Measurements from ENCODE around the gene COPB1. TPM values are rescaled to one million over a fixed set of nuclear protein-coding genes. Genes with fewer than 3 reads are reported as not detected.

The COPB1 gene
- polyA plus RNA-seq, 1 donor from 2014 or later, result 157 TPM

- TF ChIP-seq TAF1 (IDR thresholded peaks at IDR 0.05; ENCODE audit: low read depth), result no peak
- TF ChIP-seq EP300 (conservative IDR thresholded peaks at IDR 0.05; ENCODE audit: poor library complexity, severe bottlenecking), result no peak
Observed at GRCh38 chr11:14422814-14423182, 76.8 kb downstream of the COPB1 start (continued).

GRCh38 chr11:14422052-14422813 is 77.4 kb downstream of the COPB1 start:
- Histone ChIP-seq H4K20me1 (ENCODE audit: insufficient read depth) (no peaks in the 10 kb centered on the region), H3K27me3 (ENCODE audit: insufficient read depth, low read depth, low read length) (no peaks in the 10 kb centered on the region), H3K9ac (ENCODE audit: low read length) (no peak overlapping the region), H3K4me3 (ENCODE audit: low read length) (no peak overlapping the region), H3K79me2 (replicated peaks; ENCODE audit: insufficient read depth, low read length) (no peaks in the 10 kb centered on the region), H3K9me2 (ENCODE audit: insufficient read depth, low read length) (no peaks in the 10 kb centered on the region), H3K27ac (ENCODE audit: low read length) (no peak overlapping the region), H3K9me3 (ENCODE audit: low read length) (no peaks in the 10 kb centered on the region), H2AFZ (ENCODE audit: low read depth, low read length) (no peak overlapping the region), H3K4me2 (ENCODE audit: low read length) (no peak overlapping the region), H3F3A (ENCODE audit: insufficient read depth, low read length, poor library complexity, severe bottlenecking) (no peaks in the 10 kb centered on the region), H3K36me3 (ENCODE audit: insufficient read depth, low read length) (no peaks in the 10 kb centered on the region)
- TF ChIP-seq SMC3 (conservative IDR thresholded peaks at IDR 0.05; ENCODE audit: poor library complexity), result no peak
- TF ChIP-seq EP300 (conservative IDR thresholded peaks at IDR 0.05; ENCODE audit: poor library complexity, severe bottlenecking), result no peak
- TF ChIP-seq EZH2 (IDR thresholded peaks at IDR 0.05; ENCODE audit: borderline replicate concordance, insufficient read depth, low read length, poor library complexity, severe bottlenecking), result no peak
- no peak for TF ChIP-seq TAF1 (IDR thresholded peaks at IDR 0.05; ENCODE audit: low read depth)
- no peak for TF ChIP-seq REST (IDR thresholded peaks at IDR 0.05; ENCODE audit: borderline replicate concordance)
- no peak for TF ChIP-seq RAD21 (conservative IDR thresholded peaks at IDR 0.05)
- no peak for TF ChIP-seq POLR2AphosphoS5 (IDR thresholded peaks at IDR 0.05)
- TF ChIP-seq CTCF (IDR thresholded peaks at IDR 0.05; ENCODE audit: poor library complexity, severe bottlenecking), result no peak
- TF ChIP-seq MXI1 (conservative IDR thresholded peaks at IDR 0.05; ENCODE audit: poor library complexity, severe bottlenecking), result no peak

GRCh38 chr11:14420223-14420622 is 79.4 kb downstream of the COPB1 start:
- no peak overlapping the region for H2AFZ ChIP-seq (ENCODE audit: low read depth, low read length)
- no peaks in the 10 kb centered on the region for H4K20me1 ChIP-seq (ENCODE audit: insufficient read depth)
- H3K79me2 ChIP-seq (replicated peaks; ENCODE audit: insufficient read depth, low read length), result no peaks in the 10 kb centered on the region
- no peak overlapping the region for H3K27ac ChIP-seq (ENCODE audit: low read length)
- H3K4me3 ChIP-seq (ENCODE audit: low read length), result no peak overlapping the region
- no peaks in the 10 kb centered on the region for H3K36me3 ChIP-seq (ENCODE audit: insufficient read depth, low read length)
- H3K9me2 ChIP-seq (ENCODE audit: insufficient read depth, low read length), result no peaks in the 10 kb centered on the region
- H3K9me3 ChIP-seq (ENCODE audit: low read length), result no peaks in the 10 kb centered on the region
- TF ChIP-seq POLR2AphosphoS5 (IDR thresholded peaks at IDR 0.05) (no peak), MXI1 (conservative IDR thresholded peaks at IDR 0.05; ENCODE audit: poor library complexity, severe bottlenecking) (no peak), RAD21 (conservative IDR thresholded peaks at IDR 0.05) (no peak), CTCF (IDR thresholded peaks at IDR 0.05; ENCODE audit: poor library complexity, severe bottlenecking) (no peak), EZH2 (IDR thresholded peaks at IDR 0.05; ENCODE audit: borderline replicate concordance, insufficient read depth, low read length, poor library complexity, severe bottlenecking) (no peak)
- H3K27me3 ChIP-seq (ENCODE audit: insufficient read depth, low read depth, low read length), result no peaks in the 10 kb centered on the region
- H3F3A ChIP-seq (ENCODE audit: insufficient read depth, low read length, poor library complexity, severe bottlenecking), result no peaks in the 10 kb centered on the region
- H3K4me2 ChIP-seq (ENCODE audit: low read length), result no peak overlapping the region
- H3K9ac ChIP-seq (ENCODE audit: low read length), result no peak overlapping the region

Data from neural cell (in vitro differentiated cells).